ENCODE measurements around the gene BFSP1.
A peak's percentile ranks its signal among the peaks of the same experiment; 100 is the strongest.

Gene BFSP1

GRCh38 chr20:17558154-17558940 lies 27.2 kb upstream of the BFSP1 start:
- no peak overlapping the region for H3K4me3 ChIP-seq (ENCODE audit: low read depth, low read length)

GRCh38 chr20:17557675-17558006 lies 26.5 kb upstream of the BFSP1 start:
- no peak overlapping the region for H3K4me3 ChIP-seq (ENCODE audit: low read depth, low read length)

- H3K4me3 ChIP-seq (ENCODE audit: low read depth, low read length) = no peak overlapping the region
Measured at GRCh38 chr20:17556837-17557674, 25.9 kb upstream of the BFSP1 start.

- H3K4me3 ChIP-seq (ENCODE audit: low read depth, low read length) = no peak overlapping the region
Measured at GRCh38 chr20:17555106-17555505, 23.9 kb upstream of the BFSP1 start.

GRCh38 chr20:17549131-17549530 lies 18.0 kb upstream of the BFSP1 start:
- H3K4me3 ChIP-seq (ENCODE audit: low read depth, low read length) = no peak overlapping the region

- no peak overlapping the region for H3K4me3 ChIP-seq (ENCODE audit: low read depth, low read length)
Measured at GRCh38 chr20:17545127-17545526, 13.9 kb upstream of the BFSP1 start.

- H3K4me3 ChIP-seq (ENCODE audit: low read depth, low read length) = no peak overlapping the region
Measured at GRCh38 chr20:17543531-17544131, 12.5 kb upstream of the BFSP1 start.

DNA sequence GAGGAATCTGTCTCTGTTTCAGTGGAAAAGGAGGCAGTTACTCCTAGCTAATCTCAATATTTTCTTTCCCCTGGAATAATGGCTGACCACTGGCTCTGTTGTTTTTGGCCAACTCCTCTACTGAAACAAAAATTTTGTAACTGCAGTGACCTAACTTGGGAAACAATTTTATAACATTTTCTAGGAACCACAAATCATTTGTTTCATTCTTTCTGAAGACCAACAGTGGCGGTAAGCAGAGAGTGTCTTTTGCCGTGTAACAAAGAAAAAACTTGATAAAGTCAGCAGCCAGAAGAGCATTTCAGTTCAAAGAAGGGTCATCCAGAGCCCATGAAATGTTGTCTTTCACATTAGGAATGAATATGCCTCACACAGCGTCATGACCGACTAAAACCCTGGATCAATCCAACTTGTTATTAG lies 11.8 kb upstream of the BFSP1 start:
- H3K4me3 ChIP-seq (ENCODE audit: low read depth, low read length) = no peak overlapping the region

GRCh38 chr20:17542481-17542880 lies 11.3 kb upstream of the BFSP1 start:
- no peak overlapping the region for H3K4me3 ChIP-seq (ENCODE audit: low read depth, low read length)

DNA sequence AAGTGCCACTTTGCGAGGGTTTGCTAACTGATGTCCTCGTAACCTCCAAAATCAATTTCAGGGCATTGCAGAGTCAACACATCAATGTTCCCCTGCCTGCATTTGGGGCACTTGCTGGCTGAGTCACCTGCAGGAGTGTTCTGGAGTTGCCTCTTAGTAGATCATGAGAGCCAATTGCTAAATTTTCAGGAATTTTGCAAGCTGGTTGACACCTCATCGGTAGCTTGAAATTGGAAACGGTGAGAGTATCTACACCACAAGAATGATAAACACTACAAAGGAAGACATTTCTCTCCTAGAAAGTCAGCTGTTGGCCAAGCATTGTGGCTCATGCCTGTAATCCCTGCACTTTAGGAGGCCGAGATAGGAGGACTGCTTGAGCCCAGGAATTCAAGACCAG lies 10.8 kb upstream of the BFSP1 start:
- no peak overlapping the region for H3K4me3 ChIP-seq (ENCODE audit: low read depth, low read length)

DNA sequence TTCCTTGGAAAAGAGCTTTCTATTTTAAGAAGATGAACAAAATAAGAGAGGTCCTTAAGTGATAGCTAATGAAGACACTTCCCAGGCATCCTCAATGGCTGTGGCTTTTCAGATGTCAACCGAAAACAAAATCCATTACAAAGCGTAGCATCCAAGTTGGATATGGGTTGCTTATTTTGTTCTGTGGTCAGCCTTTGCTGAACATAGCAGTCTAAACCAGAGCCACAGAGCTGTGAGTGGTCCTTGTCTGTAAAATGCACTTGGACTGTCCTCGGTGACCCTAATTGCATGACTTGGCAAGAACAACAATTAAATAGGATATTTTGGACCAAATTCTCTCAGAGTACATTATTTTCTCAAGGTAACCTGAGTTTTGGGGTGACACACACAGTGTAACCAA lies 10.4 kb upstream of the BFSP1 start:
- H3K4me3 ChIP-seq (ENCODE audit: low read depth, low read length) = no peak overlapping the region

- no peak overlapping the region for H3K4me3 ChIP-seq (ENCODE audit: low read depth, low read length)
Measured at GRCh38 chr20:17538517-17539170, 7.5 kb upstream of the BFSP1 start.

GRCh38 chr20:17537959-17538358 lies 6.8 kb upstream of the BFSP1 start:
- H3K4me3 ChIP-seq (ENCODE audit: low read depth, low read length) = no peak overlapping the region

GRCh38 chr20:17536944-17537444 lies 5.8 kb upstream of the BFSP1 start:
- no peak overlapping the region for H3K4me3 ChIP-seq (ENCODE audit: low read depth, low read length)

DNA sequence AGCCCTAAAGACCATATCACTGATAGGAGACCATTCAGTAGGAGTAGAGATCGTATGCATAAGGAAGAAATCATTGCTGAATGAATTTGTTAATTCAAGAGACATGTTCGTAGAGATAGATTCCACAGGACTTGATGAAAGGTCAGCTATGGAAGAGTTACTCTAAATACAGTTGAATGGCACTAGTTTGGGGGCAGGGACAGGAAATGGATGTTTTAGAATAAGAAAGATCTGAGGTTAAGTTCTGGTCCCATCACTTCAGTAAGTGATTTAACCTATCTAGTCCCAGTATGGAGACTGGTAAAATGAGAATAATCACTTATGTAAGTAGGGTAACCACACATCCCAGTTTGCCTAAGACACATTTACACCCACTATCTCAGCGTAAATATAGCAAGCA lies 2.9 kb upstream of the BFSP1 start:
- H3K4me3 ChIP-seq (ENCODE audit: low read depth, low read length) = no peak overlapping the region

DNA sequence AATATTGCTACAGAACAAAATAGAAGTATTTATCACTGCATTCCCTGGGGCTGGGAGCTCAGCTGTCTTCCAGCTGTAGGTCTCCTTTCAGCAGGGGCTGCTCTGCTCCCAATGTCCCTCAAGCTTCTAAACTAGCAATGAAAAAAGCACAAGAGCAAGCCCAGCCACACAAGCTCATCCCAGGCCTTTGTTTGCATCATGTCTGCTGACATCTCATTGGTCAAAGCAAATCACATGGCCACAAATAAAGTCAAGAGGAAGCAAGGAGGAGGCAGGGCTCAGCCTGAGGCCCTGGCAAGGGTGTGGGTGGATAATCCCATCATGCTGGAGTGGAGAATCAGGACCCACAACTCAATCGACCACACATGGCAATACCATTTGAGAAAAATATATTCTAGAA lies 2.2 kb upstream of the BFSP1 start:
- H3K4me3 ChIP-seq (ENCODE audit: low read depth, low read length) = no peak overlapping the region

GRCh38 chr20:17531665-17532025 lies 466 bp upstream of the BFSP1 start:
- H3K4me3 ChIP-seq (ENCODE audit: low read depth, low read length) = peak overlapping the region; percentile 46

- H3K4me3 ChIP-seq (ENCODE audit: low read depth, low read length) = no peak overlapping the region
Measured at GRCh38 chr20:17530153-17530552, 1.0 kb downstream of the BFSP1 start.

DNA sequence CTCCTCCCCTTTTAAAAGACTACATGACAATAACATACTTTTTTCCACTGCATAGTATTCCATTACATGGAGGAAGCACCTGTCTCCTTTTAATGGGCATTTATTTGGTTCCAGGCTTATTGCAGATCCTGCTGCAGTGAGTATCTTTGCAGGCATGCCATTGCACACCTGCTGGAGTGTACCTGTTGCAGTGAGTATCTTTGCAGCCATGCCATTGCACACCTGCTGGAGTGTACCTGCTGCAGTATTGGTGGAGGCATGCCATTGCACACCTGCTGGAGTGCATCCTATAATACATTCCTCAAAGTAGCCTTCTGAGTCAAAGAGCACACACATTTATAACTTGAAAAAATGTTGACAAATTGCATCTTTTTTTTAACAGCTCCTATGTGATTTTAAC lies 1.6 kb downstream of the BFSP1 start:
- no peak overlapping the region for H3K4me3 ChIP-seq (ENCODE audit: low read depth, low read length)

GRCh38 chr20:17525650-17526049 lies 5.5 kb downstream of the BFSP1 start:
- H3K4me3 ChIP-seq (ENCODE audit: low read depth, low read length) = no peak overlapping the region

GRCh38 chr20:17525132-17525531 lies 6.0 kb downstream of the BFSP1 start:
- H3K4me3 ChIP-seq (ENCODE audit: low read depth, low read length) = no peak overlapping the region
